Upper lobe of left lung (tissue), 6 donors: ENCODE results near the gene HPRT1. TPM values are rescaled to one million over a fixed set of nuclear protein-coding genes. Genes with fewer than 3 reads are reported as not detected.

Source experiments
- ATAC-seq, 2 donors: fragments of 200-7000 bp; cut with Tn5 transposase; one replicate each; pipeline ENCODE4 v1.9.1; 2022; ENCODE audit warnings: mild to moderate bottlenecking in 2 of 2, moderate library complexity in 2 of 2; ENCODE audit not compliant: low FRiP score in 2 of 2
- DNase-seq, 2 donors: peaks; one replicate each; pipeline ENCODE4 v3.0.0-alpha.2; 2019 to 2020
- H3K27ac ChIP-seq, 4 donors: fragments of 200-600 bp; sonication (generic); one replicate each; pipeline ENCODE4 v1.5.1; 2016 to 2019
- H3K27me3 ChIP-seq, 4 donors: fragments of 200-600 bp; sonication (generic); one replicate each; pipeline ENCODE4 v1.5.1; 2017 to 2019
- H3K36me3 ChIP-seq, 4 donors: fragments of 200-600 bp; sonication (generic); one replicate each; pipeline ENCODE4 v1.5.1; 2016 to 2019
- H3K4me1 ChIP-seq, 4 donors: fragments of 200-600 bp; sonication (generic); one replicate each; pipeline ENCODE4 v1.5.1; 2018 to 2019
- H3K4me3 ChIP-seq, 4 donors: fragments of 200-600 bp; sonication (generic); one replicate each; pipeline ENCODE4 v1.5.1; 2017 to 2019; ENCODE audit warnings: mild to moderate bottlenecking in 2 of 4, moderate library complexity in 1 of 4
- H3K9me3 ChIP-seq, 4 donors: fragments of 200-600 bp; sonication (generic); one replicate each; pipeline ENCODE4 v1.5.1; 2018 to 2019
- CTCF ChIP-seq, 6 experiments: fragments of 450-650 bp in 4 of 6; fragments of 200-600 bp in 2 of 6; sonication (generic) in 2 of 6; IDR thresholded peaks; one replicate each; pipeline ENCODE4 v1.5.1; 2016 to 2019; ENCODE audit warnings: antibody characterized with exemption in 6 of 6
- EP300 ChIP-seq, 4 donors: sonication (generic); formaldehyde crosslinking; IDR thresholded peaks; one replicate each; pipeline ENCODE4 v1.5.1; 2017; ENCODE audit warnings: antibody characterized with exemption in 4 of 4, control low read depth in 2 of 4
- POLR2A ChIP-seq, 4 donors: fragments of 450-650 bp; IDR thresholded peaks; one replicate each; pipeline ENCODE4 v1.5.1; 2016 to 2017; ENCODE audit warnings: antibody characterized with exemption in 4 of 4, mild to moderate bottlenecking in 2 of 4
- POLR2AphosphoS5 ChIP-seq, 2 donors: sonication (generic); formaldehyde crosslinking; IDR thresholded peaks; one replicate each; pipeline ENCODE4 v1.5.1; 2017; ENCODE audit warnings: antibody characterized with exemption in 2 of 2
- WGBS, 2 donors: methylation state at CpG; one replicate each; pipeline ENCODE4 v1.1.5; 2017 to 2018; 5-methylcytosine and 5-hydroxymethylcytosine counted together
- total RNA-seq, 6 donors: library from RNA; depleted of rRNA in 4 of 6; stranded (reverse); fragments of >200 nt in 4 of 6; gene quantifications; one replicate each; pipeline versions ENCODE4 v1.1.0 to v1.2.1, GENCODE V29; 2016 to 2021
- donor health status: DM: no; HTN: no; CAD: no; lungs with moderate emphysema.
- donor health status: DM: no; HTN: yes; CAD: no; lungs with severe emphysema.

The HPRT1 gene
- total RNA-seq, 6 donors from 2014 or later, result 4.4 to 17.2 (median 14.5) TPM

GRCh38 chrX:134423606-134424005 lies 36.4 kb upstream of the HPRT1 start:
- no peak for TF ChIP-seq POLR2AphosphoS5 (IDR thresholded peaks at IDR 0.05)
- H3K36me3 ChIP-seq, result peaks cover 0 to 6% (median 0%) of the 10 kb centered on the region in 4 donors
- no peak for ATAC-seq
- no peak overlapping the region for H3K4me3 ChIP-seq
- no peak for DNase-seq
- no peak overlapping the region for H3K27ac ChIP-seq
- H3K4me1 ChIP-seq, result no peaks in the 10 kb centered on the region
- H3K9me3 ChIP-seq, result no peaks in the 10 kb centered on the region
- 70 to 80% methylated on average over 5 of the region's 5 CpGs for WGBS, 2 donors
- H3K27me3 ChIP-seq, result no peaks in the 10 kb centered on the region

DNA sequence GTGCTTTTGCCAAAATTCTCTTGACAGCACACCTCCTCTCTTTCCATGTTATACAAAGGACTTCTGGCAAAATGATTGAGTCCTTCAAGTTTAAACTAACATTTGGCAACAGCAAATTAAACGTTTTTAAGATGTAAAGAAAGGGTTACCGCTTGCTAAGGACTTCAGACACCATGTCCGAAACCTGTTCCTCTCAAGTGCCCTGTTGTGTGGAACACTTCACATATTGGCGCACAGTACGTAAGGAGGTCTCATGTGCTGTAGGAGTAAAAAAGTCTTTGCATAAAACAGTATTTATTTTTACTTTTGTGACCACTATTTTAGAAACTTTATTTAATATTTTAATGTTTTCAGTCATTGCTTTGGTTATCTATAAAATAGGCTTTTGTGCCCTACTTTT lies 33.7 kb upstream of the HPRT1 start:
- TF ChIP-seq CTCF (IDR thresholded peaks at IDR 0.05), result no peak
- TF ChIP-seq EP300 (IDR thresholded peaks at IDR 0.05), result no peak
- no peak for TF ChIP-seq POLR2A (IDR thresholded peaks at IDR 0.05)
- TF ChIP-seq POLR2AphosphoS5 (IDR thresholded peaks at IDR 0.05), result no peak
- no peaks in the 10 kb centered on the region for H3K36me3 ChIP-seq
- no peak overlapping the region for H3K27ac ChIP-seq
- H3K4me1 ChIP-seq, result no peaks in the 10 kb centered on the region
- H3K4me3 ChIP-seq, result no peak overlapping the region
- no peaks in the 10 kb centered on the region for H3K9me3 ChIP-seq
- WGBS, 2 donors, result 71 to 74% methylated on average over 5 of the region's 5 CpGs
- no peak for ATAC-seq
- peak in 1 of 2 donors; percentile 24 for DNase-seq
- no peaks in the 10 kb centered on the region for H3K27me3 ChIP-seq

- 38 to 60% methylated on average over 1 to 2 of the region's 2 CpGs for WGBS, 2 donors
- H3K4me1 ChIP-seq, result no peaks in the 10 kb centered on the region
- H3K36me3 ChIP-seq, result no peaks in the 10 kb centered on the region
- H3K27ac ChIP-seq, result no peak overlapping the region
- no peaks in the 10 kb centered on the region for H3K27me3 ChIP-seq
- H3K9me3 ChIP-seq, result no peaks in the 10 kb centered on the region
- ATAC-seq (no peak), DNase-seq (no peak)
- H3K4me3 ChIP-seq, result no peak overlapping the region
- TF ChIP-seq CTCF (IDR thresholded peaks at IDR 0.05) (no peak), EP300 (IDR thresholded peaks at IDR 0.05) (no peak), POLR2AphosphoS5 (IDR thresholded peaks at IDR 0.05) (no peak), POLR2A (IDR thresholded peaks at IDR 0.05) (no peak)
These were observed 28.1 kb upstream of the HPRT1 start for GRCh38 chrX:134431894-134432293.

DNA sequence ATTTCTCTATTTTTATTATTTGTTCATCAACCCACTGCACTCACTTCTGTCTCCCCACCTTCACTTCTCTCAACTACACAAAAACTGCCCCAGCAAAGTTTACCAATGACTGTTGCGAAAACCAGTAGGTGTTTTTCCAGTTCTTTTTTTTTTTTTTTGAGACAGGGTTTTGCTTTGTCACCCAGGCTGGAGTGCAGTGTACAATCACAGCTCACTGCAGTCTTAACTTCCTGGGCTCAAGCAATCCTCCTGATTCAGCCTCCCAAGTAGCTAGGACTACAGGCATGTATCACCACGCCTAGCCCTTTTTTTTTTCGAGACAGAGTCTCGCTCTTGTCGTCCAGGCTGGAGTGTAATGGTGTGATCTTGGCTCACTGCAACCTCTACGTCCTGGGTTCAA lies 24.1 kb upstream of the HPRT1 start:
- no peak for TF ChIP-seq EP300 (IDR thresholded peaks at IDR 0.05)
- no peak for TF ChIP-seq CTCF (IDR thresholded peaks at IDR 0.05)
- no peak for TF ChIP-seq POLR2A (IDR thresholded peaks at IDR 0.05)
- TF ChIP-seq POLR2AphosphoS5 (IDR thresholded peaks at IDR 0.05), result no peak
- H3K9me3 ChIP-seq, result no peaks in the 10 kb centered on the region
- 82 to 100% methylated on average over 5 to 6 of the region's 6 CpGs for WGBS, 2 donors
- ATAC-seq (no peak), DNase-seq (no peak)
- no peaks in the 10 kb centered on the region for H3K36me3 ChIP-seq
- no peak overlapping the region for H3K4me3 ChIP-seq
- H3K27ac ChIP-seq, result no peak overlapping the region
- no peaks in the 10 kb centered on the region for H3K27me3 ChIP-seq
- no peaks in the 10 kb centered on the region for H3K4me1 ChIP-seq

DNA sequence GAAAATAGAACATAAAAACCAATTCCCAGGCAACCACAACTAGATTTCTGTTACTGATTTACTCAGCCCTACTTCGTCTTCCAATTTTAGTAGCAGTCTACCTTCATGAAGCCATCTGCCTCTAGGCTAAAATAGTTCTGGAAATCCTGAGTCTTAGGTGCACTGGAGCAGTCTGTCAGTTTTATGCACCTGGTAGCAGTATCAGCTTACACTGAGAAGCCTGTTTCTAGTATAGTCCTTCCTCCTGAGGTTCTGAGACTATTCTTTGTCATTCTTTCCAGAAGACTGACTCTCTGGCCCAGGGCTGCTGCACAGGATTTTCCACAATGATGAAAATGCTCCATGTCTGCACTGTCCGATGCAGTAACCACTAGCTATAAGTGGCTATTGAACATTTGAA lies 16.9 kb upstream of the HPRT1 start:
- DNase-seq, result no peak
- H3K4me1 ChIP-seq, result no peaks in the 10 kb centered on the region
- H3K9me3 ChIP-seq, result no peaks in the 10 kb centered on the region
- WGBS, 2 donors, result 83 to 92% methylated on average over 2 of the region's 2 CpGs
- H3K27me3 ChIP-seq, result no peaks in the 10 kb centered on the region
- H3K4me3 ChIP-seq, result no peak overlapping the region
- H3K36me3 ChIP-seq, result no peaks in the 10 kb centered on the region
- TF ChIP-seq POLR2A (IDR thresholded peaks at IDR 0.05) (no peak), CTCF (IDR thresholded peaks at IDR 0.05) (no peak), POLR2AphosphoS5 (IDR thresholded peaks at IDR 0.05) (no peak), EP300 (IDR thresholded peaks at IDR 0.05) (no peak)
- no peak overlapping the region for H3K27ac ChIP-seq
- no peak for ATAC-seq
